Thoracic aorta (tissue), 2 donors: ENCODE measurements around the gene ABTB1. TPM values are rescaled to one million over a fixed set of nuclear protein-coding genes. Genes with fewer than 3 reads are reported as not detected.

Source experiments
- ATAC-seq: fragments of 150-250 bp; one replicate; pipeline ENCODE4 v1.8.0; 2017; ENCODE audit warnings: low read depth; ENCODE audit not compliant: insufficient number of reproducible peaks, low FRiP score
- DNase-seq: peaks from one replicate; pipeline ENCODE4 v3.0.0-alpha.2; 2020; ENCODE audit warnings: low spot score
- H3K27ac ChIP-seq, 2 donors: fragments of 200-600 bp; sonication (generic); 1 replicate in 1 of 2; 2 replicates in 1 of 2; pipeline ENCODE4 v1.5.1; 2016; ENCODE audit warnings: mild to moderate bottlenecking in 2 of 2, moderate library complexity in 2 of 2
- H3K27me3 ChIP-seq: fragments of 200-600 bp; sonication (generic); replicated peaks from 2 replicates; pipeline ENCODE4 v1.6.0; 2016; ENCODE audit warnings: mild to moderate bottlenecking; ENCODE audit not compliant: insufficient read depth
- H3K36me3 ChIP-seq: fragments of 200-600 bp; sonication (generic); one replicate; pipeline ENCODE4 v1.5.1; 2016
- H3K4me1 ChIP-seq, 2 donors: fragments of 200-600 bp; sonication (generic); 1 replicate in 1 of 2; 2 replicates in 1 of 2; pipeline versions ENCODE4 v1.5.1 to v1.6.0; 2016; ENCODE audit warnings: low read depth in 2 of 2, mild to moderate bottlenecking in 1 of 2; ENCODE audit not compliant: control insufficient read depth in 1 of 2
- H3K4me3 ChIP-seq: fragments of 200-600 bp; sonication (generic); 2 replicates; pipeline ENCODE4 v1.5.1; 2016; ENCODE audit warnings: mild to moderate bottlenecking
- H3K9me3 ChIP-seq: fragments of 200-600 bp; sonication (generic); 2 replicates; pipeline ENCODE4 v1.5.1; 2016
- total RNA-seq, 2 donors: library from RNA; depleted of rRNA; stranded (reverse); fragments of >200 nt; gene quantifications; one replicate each; pipeline versions ENCODE4 v1.1.0 to v1.2.3, GENCODE V29; 2016
- TF ChIP-seq, protein P1 (sequence below): fragments of 200-600 bp; sonication (generic); IDR thresholded peaks from one replicate; pipeline ENCODE4 v1.5.1; 2019; ENCODE audit warnings: antibody characterized with exemption

The ABTB1 gene
- total RNA-seq, 2 donors from 2014 or later, result 71.7 to 78.7 TPM

DNA sequence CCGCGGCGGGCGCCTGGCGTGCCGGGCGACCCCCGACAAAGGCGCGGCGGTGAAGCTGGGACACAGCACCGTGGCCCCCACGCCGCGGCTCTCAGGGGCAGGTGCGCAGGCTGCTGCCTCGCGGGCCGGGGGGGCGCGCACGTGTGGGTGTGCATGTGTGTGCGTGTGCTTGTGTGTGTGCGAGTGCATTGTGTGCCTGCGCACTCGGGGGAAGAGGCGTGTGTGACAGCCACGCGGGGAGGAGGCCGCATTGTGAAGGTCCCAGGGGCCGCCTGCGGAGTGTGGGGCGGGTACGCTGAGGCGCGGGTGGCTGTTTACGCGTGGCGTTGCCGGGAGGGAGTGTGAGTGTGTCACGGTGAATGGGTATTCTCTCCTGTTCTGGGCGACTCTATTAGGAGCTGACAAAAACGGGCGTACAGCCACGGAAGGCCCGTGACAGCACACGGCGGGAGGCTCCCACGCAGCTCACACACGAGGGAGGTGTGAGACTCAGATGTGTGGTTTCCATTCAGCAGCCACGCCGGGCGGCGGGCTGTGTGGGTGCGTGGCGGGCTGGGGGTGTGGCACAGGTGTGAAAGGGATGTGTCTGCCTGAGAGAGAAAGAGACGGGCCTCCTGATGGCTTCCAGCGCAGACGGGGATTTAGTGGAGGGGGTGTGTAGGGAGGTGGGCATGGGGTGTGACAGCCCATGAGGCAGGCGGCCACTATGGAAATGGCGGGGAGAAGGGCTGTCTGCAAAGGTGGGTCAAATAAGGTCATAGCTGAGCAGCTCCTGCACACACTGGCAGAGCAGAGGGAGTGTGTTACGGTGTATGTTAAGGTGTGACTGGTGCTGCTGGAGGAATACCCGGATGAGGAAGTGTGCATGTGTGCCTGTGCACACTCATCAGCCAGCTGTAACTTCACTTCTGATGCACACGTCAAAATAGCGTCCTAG is 43.0 kb upstream of the ABTB1 start:
- TF ChIP-seq, protein P1, sequence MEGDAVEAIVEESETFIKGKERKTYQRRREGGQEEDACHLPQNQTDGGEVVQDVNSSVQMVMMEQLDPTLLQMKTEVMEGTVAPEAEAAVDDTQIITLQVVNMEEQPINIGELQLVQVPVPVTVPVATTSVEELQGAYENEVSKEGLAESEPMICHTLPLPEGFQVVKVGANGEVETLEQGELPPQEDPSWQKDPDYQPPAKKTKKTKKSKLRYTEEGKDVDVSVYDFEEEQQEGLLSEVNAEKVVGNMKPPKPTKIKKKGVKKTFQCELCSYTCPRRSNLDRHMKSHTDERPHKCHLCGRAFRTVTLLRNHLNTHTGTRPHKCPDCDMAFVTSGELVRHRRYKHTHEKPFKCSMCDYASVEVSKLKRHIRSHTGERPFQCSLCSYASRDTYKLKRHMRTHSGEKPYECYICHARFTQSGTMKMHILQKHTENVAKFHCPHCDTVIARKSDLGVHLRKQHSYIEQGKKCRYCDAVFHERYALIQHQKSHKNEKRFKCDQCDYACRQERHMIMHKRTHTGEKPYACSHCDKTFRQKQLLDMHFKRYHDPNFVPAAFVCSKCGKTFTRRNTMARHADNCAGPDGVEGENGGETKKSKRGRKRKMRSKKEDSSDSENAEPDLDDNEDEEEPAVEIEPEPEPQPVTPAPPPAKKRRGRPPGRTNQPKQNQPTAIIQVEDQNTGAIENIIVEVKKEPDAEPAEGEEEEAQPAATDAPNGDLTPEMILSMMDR, result no peak
- Histone ChIP-seq H3K27me3 (no peaks in the 10 kb centered on the region), H3K9me3 (no peaks in the 10 kb centered on the region), H3K4me1 (peaks cover 3 to 12% of the 10 kb centered on the region in 2 donors), H3K36me3 (no peaks in the 10 kb centered on the region), H3K4me3 (peak overlapping the region; percentile 59), H3K27ac (no peak overlapping the region)
- ATAC-seq (no peak), DNase-seq (no peak)

- ATAC-seq (no peak), DNase-seq (no peak)
- H3K27ac ChIP-seq, result no peak overlapping the region
- TF ChIP-seq, protein P1, result no peak
- H3K9me3 ChIP-seq, result no peaks in the 10 kb centered on the region
- no peaks in the 10 kb centered on the region for H3K27me3 ChIP-seq
- no peak overlapping the region for H3K4me3 ChIP-seq
- peaks cover 3 to 12% of the 10 kb centered on the region in 2 donors for H3K4me1 ChIP-seq
- H3K36me3 ChIP-seq, result no peaks in the 10 kb centered on the region
Observed at GRCh38 chr3:127630811-127631714, 41.7 kb upstream of the ABTB1 start.

DNA sequence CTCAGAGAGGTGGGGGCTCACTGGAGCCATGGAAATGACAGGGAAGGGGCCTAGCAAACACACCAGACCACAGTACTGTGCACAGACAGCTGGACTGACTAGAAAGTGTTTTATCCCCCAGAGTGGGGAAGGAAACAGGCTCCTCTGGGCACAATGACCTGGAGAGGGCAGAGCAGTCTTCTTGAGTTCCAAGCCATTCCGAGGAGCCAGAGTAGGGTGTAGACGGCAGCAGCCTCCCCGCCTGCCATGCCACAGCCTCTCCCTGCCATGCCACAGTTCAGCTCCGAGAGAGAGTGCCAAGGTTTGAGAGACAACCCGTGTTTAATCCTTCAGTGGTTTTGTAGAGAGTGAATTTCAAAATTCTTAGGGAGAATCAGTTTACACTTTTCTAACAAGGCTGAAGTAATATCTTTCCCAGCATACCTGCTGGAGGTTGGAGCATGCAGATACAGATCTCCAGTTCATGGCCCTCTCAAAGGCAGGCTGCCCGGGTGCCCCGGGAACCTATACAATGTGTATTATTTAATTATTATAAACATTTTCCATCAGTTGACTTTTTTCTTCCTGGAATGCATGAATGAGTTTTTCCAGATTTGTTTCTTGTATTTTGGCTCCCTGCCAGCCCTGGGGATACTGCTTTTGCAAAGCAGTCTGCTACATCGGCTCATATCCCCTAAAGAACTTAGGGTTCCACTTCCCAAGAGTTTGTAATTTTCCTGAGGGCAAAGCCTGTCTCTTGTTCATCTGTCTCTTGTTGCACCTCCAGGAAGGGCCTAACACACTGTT is 40.5 kb upstream of the ABTB1 start:
- DNase-seq, result no peak
- TF ChIP-seq, protein P1, result no peak
- no peak for ATAC-seq

DNA sequence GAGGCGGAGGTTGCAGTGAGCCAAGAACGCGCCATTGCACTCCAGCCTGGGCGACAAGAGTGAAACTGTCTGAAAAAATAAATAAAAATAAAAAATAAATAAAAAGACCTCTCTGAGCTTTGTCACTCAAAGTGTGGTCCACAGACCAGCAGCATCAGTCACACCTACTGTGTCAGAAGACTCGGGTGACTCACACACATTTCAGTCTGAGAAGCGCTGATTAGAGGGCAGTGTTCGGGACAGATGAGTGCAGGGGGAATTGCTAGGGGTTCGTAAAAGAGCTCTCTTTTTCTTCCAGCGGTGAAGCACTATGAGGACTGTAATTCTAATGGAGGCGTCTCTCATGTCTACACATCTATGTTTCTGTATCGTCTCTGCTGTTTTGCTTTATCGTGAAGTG is 38.1 kb upstream of the ABTB1 start:
- ATAC-seq (no peak), DNase-seq (no peak)
- H3K4me1 ChIP-seq, result peaks cover 3 to 8% of the 10 kb centered on the region in 2 donors
- H3K4me3 ChIP-seq, result no peak overlapping the region
- H3K27me3 ChIP-seq, result no peaks in the 10 kb centered on the region
- H3K9me3 ChIP-seq, result no peaks in the 10 kb centered on the region
- no peaks in the 10 kb centered on the region for H3K36me3 ChIP-seq
- H3K27ac ChIP-seq, result no peak overlapping the region
- TF ChIP-seq, protein P1, result no peak

More for the DNA sequence above, 40.5 kb upstream of the ABTB1 start:
- Histone ChIP-seq H3K27me3 (no peaks in the 10 kb centered on the region), H3K36me3 (no peaks in the 10 kb centered on the region), H3K27ac (no peak overlapping the region), H3K4me1 (peaks cover 3 to 12% of the 10 kb centered on the region in 2 donors), H3K4me3 (no peak overlapping the region), H3K9me3 (no peaks in the 10 kb centered on the region)
